HG03175 (cell line): ENCODE measurements around the gene NTM.

Source experiments
- ATAC-seq: cut with Tn5 transposase; IDR thresholded peaks from one replicate; pipeline ENCODE4 v1.9.1; 2021; ENCODE audit warnings: mild to moderate bottlenecking, moderate library complexity; ENCODE audit not compliant: unreplicated experiment

Gene NTM

GRCh38 chr11:131976021-131976420, 605.6 kb downstream of the NTM start:
- ATAC-seq, result no peak

GRCh38 chr11:131977231-131977630, 606.8 kb downstream of the NTM start:
- no peak for ATAC-seq

- ATAC-seq, result no peak
These were observed 607.4 kb downstream of the NTM start for GRCh38 chr11:131977854-131978253.

GRCh38 chr11:131978351-131978750, 607.9 kb downstream of the NTM start:
- ATAC-seq, result no peak

- no peak for ATAC-seq
These were observed 608.9 kb downstream of the NTM start for GRCh38 chr11:131979364-131979763.

GRCh38 chr11:131980199-131980598, 609.8 kb downstream of the NTM start:
- no peak for ATAC-seq

- no peak for ATAC-seq
These were observed 610.7 kb downstream of the NTM start for GRCh38 chr11:131980888-131981668.

- ATAC-seq, result no peak
These were observed 611.7 kb downstream of the NTM start for GRCh38 chr11:131982154-131982553.

- ATAC-seq, result no peak
These were observed 615.5 kb downstream of the NTM start for GRCh38 chr11:131985846-131986301.

- ATAC-seq, result no peak
These were observed 617.3 kb downstream of the NTM start for GRCh38 chr11:131987703-131988102.

GRCh38 chr11:131991606-131992005, 621.2 kb downstream of the NTM start:
- no peak for ATAC-seq

- ATAC-seq, result no peak
These were observed 622.8 kb downstream of the NTM start for GRCh38 chr11:131993246-131993645.

GRCh38 chr11:131998020-131998419, 627.6 kb downstream of the NTM start:
- ATAC-seq, result no peak

- ATAC-seq, result no peak
These were observed 628.7 kb downstream of the NTM start for GRCh38 chr11:131999084-131999483.

GRCh38 chr11:131999955-132000354, 629.5 kb downstream of the NTM start:
- ATAC-seq, result no peak

- ATAC-seq, result no peak
These were observed 635.5 kb downstream of the NTM start for GRCh38 chr11:132005887-132006286.

GRCh38 chr11:132006884-132007580, 636.6 kb downstream of the NTM start:
- ATAC-seq, result no peak

GRCh38 chr11:132008226-132008625, 637.8 kb downstream of the NTM start:
- no peak for ATAC-seq

- no peak for ATAC-seq
These were observed 638.5 kb downstream of the NTM start for GRCh38 chr11:132008872-132009271.

- ATAC-seq, result no peak
These were observed 649.6 kb downstream of the NTM start for GRCh38 chr11:132020001-132020400.

GRCh38 chr11:132022285-132022684, 651.9 kb downstream of the NTM start:
- no peak for ATAC-seq

GRCh38 chr11:132022733-132023478, 652.5 kb downstream of the NTM start:
- ATAC-seq, result no peak
